Measurements from ENCODE around the gene MSRB3.

The MSRB3 gene

GRCh38 chr12:65492998-65493912, 214.8 kb downstream of the MSRB3 start:
- no peak overlapping the region for H2BK5ac ChIP-seq (ENCODE audit: low read length)
- H3K4ac ChIP-seq (ENCODE audit: low read length): no peak overlapping the region
- H4K8ac ChIP-seq (ENCODE audit: low read depth, low read length): no peak overlapping the region
- no peak overlapping the region for H2BK120ac ChIP-seq (ENCODE audit: low read depth, low read length)
- H3K79me1 ChIP-seq (ENCODE audit: low read depth, low read length): no peaks in the 10 kb centered on the region
- no peak overlapping the region for H3K23ac ChIP-seq (ENCODE audit: low read depth, low read length, poor library complexity)
- H3K18ac ChIP-seq (ENCODE audit: low read length): no peak overlapping the region
- peak overlapping the region; percentile 69 for H2AFZ ChIP-seq (ENCODE audit: low read length)
- no peaks in the 10 kb centered on the region for H3K9me3 ChIP-seq (replicated peaks in 1 of 2; ENCODE audit: control insufficient read depth in 2 of 2, insufficient read depth in 1 of 2, low read depth in 1 of 2, low read length in 2 of 2)
- H4K91ac ChIP-seq (ENCODE audit: low read depth, low read length, poor library complexity): no peak overlapping the region
- no peak overlapping the region for H3K4me2 ChIP-seq (ENCODE audit: insufficient read depth, low read length, poor library complexity, severe bottlenecking)
- H3K36me3 ChIP-seq (replicated peaks in 1 of 2; ENCODE audit: control insufficient read depth in 2 of 2, insufficient read depth in 2 of 2, low read length in 2 of 2): no peaks in the 10 kb centered on the region
- no peak overlapping the region for H3K4me3 ChIP-seq (ENCODE audit: low read length in 2 of 2)
- WGBS, 2 donors (ENCODE audit: extremely low coverage in 2 of 2, insufficient read length in 2 of 2, insufficient replicate concordance in 1 of 2): no CpG with 5 or more reads among the region's 1 CpG
- H2AK5ac ChIP-seq (ENCODE audit: low read depth, low read length): no peak overlapping the region
- no peak overlapping the region for H2BK15ac ChIP-seq (ENCODE audit: low read length)
- peaks cover 0 to 7% of the 10 kb centered on the region in 2 donors for H3K4me1 ChIP-seq (ENCODE audit: control insufficient read depth in 2 of 2, insufficient read depth in 1 of 2, low read depth in 1 of 2, low read length in 2 of 2)
- H3K27me3 ChIP-seq (ENCODE audit: control insufficient read depth in 3 of 3, insufficient read depth in 3 of 3, low read depth in 1 of 3, low read length in 3 of 3): peaks cover 0 to 2% (median 0%) of the 10 kb centered on the region in 3 experiments
- H3K27ac ChIP-seq (replicated peaks; ENCODE audit: low read length): no peak overlapping the region
- DNase-seq (ENCODE audit: low spot score): no peak
- H3K14ac ChIP-seq (ENCODE audit: low read length): no peak overlapping the region
- H2BK12ac ChIP-seq (ENCODE audit: low read length): no peak overlapping the region
- H3K9ac ChIP-seq (ENCODE audit: low read depth, low read length, poor library complexity): no peak overlapping the region

- H2AK5ac ChIP-seq (ENCODE audit: low read depth, low read length): no peak overlapping the region
- peaks cover 0 to 7% of the 10 kb centered on the region in 2 donors for H3K4me1 ChIP-seq (ENCODE audit: control insufficient read depth in 2 of 2, insufficient read depth in 1 of 2, low read depth in 1 of 2, low read length in 2 of 2)
- no peak overlapping the region for H3K14ac ChIP-seq (ENCODE audit: low read length)
- H3K27me3 ChIP-seq (ENCODE audit: control insufficient read depth in 3 of 3, insufficient read depth in 3 of 3, low read depth in 1 of 3, low read length in 3 of 3): peaks cover 0 to 2% (median 0%) of the 10 kb centered on the region in 3 experiments
- no peak overlapping the region for H3K18ac ChIP-seq (ENCODE audit: low read length)
- no peak overlapping the region for H4K8ac ChIP-seq (ENCODE audit: low read depth, low read length)
- no peak overlapping the region for H2BK12ac ChIP-seq (ENCODE audit: low read length)
- H3K4me2 ChIP-seq (ENCODE audit: insufficient read depth, low read length, poor library complexity, severe bottlenecking): no peak overlapping the region
- peak overlapping the region; percentile 69 for H2AFZ ChIP-seq (ENCODE audit: low read length)
- no peak overlapping the region for H4K91ac ChIP-seq (ENCODE audit: low read depth, low read length, poor library complexity)
- no peak overlapping the region for H2BK15ac ChIP-seq (ENCODE audit: low read length)
- no peak overlapping the region for H2BK120ac ChIP-seq (ENCODE audit: low read depth, low read length)
- H3K4ac ChIP-seq (ENCODE audit: low read length): no peak overlapping the region
- H2BK5ac ChIP-seq (ENCODE audit: low read length): no peak overlapping the region
- H3K36me3 ChIP-seq (replicated peaks in 1 of 2; ENCODE audit: control insufficient read depth in 2 of 2, insufficient read depth in 2 of 2, low read length in 2 of 2): no peaks in the 10 kb centered on the region
- H3K27ac ChIP-seq (replicated peaks; ENCODE audit: low read length): no peak overlapping the region
- no peak overlapping the region for H3K23ac ChIP-seq (ENCODE audit: low read depth, low read length, poor library complexity)
- DNase-seq (ENCODE audit: low spot score): no peak
- no CpG with 5 or more reads among the region's 1 CpG for whole genome bisulfite sequencing, 2 donors (ENCODE audit: extremely low coverage in 2 of 2, insufficient read length in 2 of 2, insufficient replicate concordance in 1 of 2)
- no peak overlapping the region for H3K9ac ChIP-seq (ENCODE audit: low read depth, low read length, poor library complexity)
- H3K4me3 ChIP-seq (ENCODE audit: low read length in 2 of 2): no peak overlapping the region
- H3K9me3 ChIP-seq (replicated peaks in 1 of 2; ENCODE audit: control insufficient read depth in 2 of 2, insufficient read depth in 1 of 2, low read depth in 1 of 2, low read length in 2 of 2): no peaks in the 10 kb centered on the region
- H3K79me1 ChIP-seq (ENCODE audit: low read depth, low read length): no peaks in the 10 kb centered on the region
These were observed 215.4 kb downstream of the MSRB3 start for GRCh38 chr12:65493913-65494245.

GRCh38 chr12:65494537-65494936, 216.1 kb downstream of the MSRB3 start:
- H3K9me3 ChIP-seq (replicated peaks in 1 of 2; ENCODE audit: control insufficient read depth in 2 of 2, insufficient read depth in 1 of 2, low read depth in 1 of 2, low read length in 2 of 2): no peaks in the 10 kb centered on the region
- H3K4me2 ChIP-seq (ENCODE audit: insufficient read depth, low read length, poor library complexity, severe bottlenecking): no peak overlapping the region
- H2BK12ac ChIP-seq (ENCODE audit: low read length): no peak overlapping the region
- no peak overlapping the region for H4K91ac ChIP-seq (ENCODE audit: low read depth, low read length, poor library complexity)
- WGBS, 2 donors (ENCODE audit: extremely low coverage in 2 of 2, insufficient read length in 2 of 2, insufficient replicate concordance in 1 of 2): no CpG with 5 or more reads among the region's 2 CpGs
- H3K79me1 ChIP-seq (ENCODE audit: low read depth, low read length): no peaks in the 10 kb centered on the region
- H3K14ac ChIP-seq (ENCODE audit: low read length): no peak overlapping the region
- H3K4me1 ChIP-seq (ENCODE audit: control insufficient read depth in 2 of 2, insufficient read depth in 1 of 2, low read depth in 1 of 2, low read length in 2 of 2): peaks cover 0 to 7% of the 10 kb centered on the region in 2 donors
- H3K27ac ChIP-seq (replicated peaks; ENCODE audit: low read length): no peak overlapping the region
- H3K9ac ChIP-seq (ENCODE audit: low read depth, low read length, poor library complexity): no peak overlapping the region
- peak overlapping the region; percentile 21 for H2AFZ ChIP-seq (ENCODE audit: low read length)
- no peak overlapping the region for H2BK15ac ChIP-seq (ENCODE audit: low read length)
- peaks cover 0 to 2% (median 0%) of the 10 kb centered on the region in 3 experiments for H3K27me3 ChIP-seq (ENCODE audit: control insufficient read depth in 3 of 3, insufficient read depth in 3 of 3, low read depth in 1 of 3, low read length in 3 of 3)
- H3K4me3 ChIP-seq (ENCODE audit: low read length in 2 of 2): no peak overlapping the region
- no peaks in the 10 kb centered on the region for H3K36me3 ChIP-seq (replicated peaks in 1 of 2; ENCODE audit: control insufficient read depth in 2 of 2, insufficient read depth in 2 of 2, low read length in 2 of 2)
- no peak overlapping the region for H2BK5ac ChIP-seq (ENCODE audit: low read length)
- DNase-seq (ENCODE audit: low spot score): no peak
- H3K18ac ChIP-seq (ENCODE audit: low read length): no peak overlapping the region
- H4K8ac ChIP-seq (ENCODE audit: low read depth, low read length): no peak overlapping the region
- no peak overlapping the region for H2AK5ac ChIP-seq (ENCODE audit: low read depth, low read length)
- H2BK120ac ChIP-seq (ENCODE audit: low read depth, low read length): no peak overlapping the region
- H3K4ac ChIP-seq (ENCODE audit: low read length): no peak overlapping the region
- H3K23ac ChIP-seq (ENCODE audit: low read depth, low read length, poor library complexity): no peak overlapping the region

GRCh38 chr12:65495233-65495632, 216.8 kb downstream of the MSRB3 start:
- Histone ChIP-seq H3K23ac (ENCODE audit: low read depth, low read length, poor library complexity) (no peak overlapping the region), H3K4me1 (ENCODE audit: control insufficient read depth in 2 of 2, insufficient read depth in 1 of 2, low read depth in 1 of 2, low read length in 2 of 2) (peaks cover 0 to 9% of the 10 kb centered on the region in 2 donors)

More at GRCh38 chr12:65495233-65495632, 216.8 kb downstream of the MSRB3 start:
- no peak for DNase-seq (ENCODE audit: low spot score)
- no peak overlapping the region for H2AFZ ChIP-seq (ENCODE audit: low read length)
- H3K79me1 ChIP-seq (ENCODE audit: low read depth, low read length): no peaks in the 10 kb centered on the region
- H3K9ac ChIP-seq (ENCODE audit: low read depth, low read length, poor library complexity): no peak overlapping the region
- no peaks in the 10 kb centered on the region for H3K36me3 ChIP-seq (replicated peaks in 1 of 2; ENCODE audit: control insufficient read depth in 2 of 2, insufficient read depth in 2 of 2, low read length in 2 of 2)
- no peak overlapping the region for H3K4ac ChIP-seq (ENCODE audit: low read length)
- H3K4me2 ChIP-seq (ENCODE audit: insufficient read depth, low read length, poor library complexity, severe bottlenecking): no peak overlapping the region
- no peak overlapping the region for H3K14ac ChIP-seq (ENCODE audit: low read length)
- peak overlapping the region; percentile 80 for H3K18ac ChIP-seq (ENCODE audit: low read length)
- peak overlapping the region; percentile 25 for H2BK12ac ChIP-seq (ENCODE audit: low read length)
- H2BK5ac ChIP-seq (ENCODE audit: low read length): no peak overlapping the region
- H2BK15ac ChIP-seq (ENCODE audit: low read length): no peak overlapping the region
- no peak overlapping the region for H2BK120ac ChIP-seq (ENCODE audit: low read depth, low read length)
- H4K8ac ChIP-seq (ENCODE audit: low read depth, low read length): no peak overlapping the region
- H3K9me3 ChIP-seq (replicated peaks in 1 of 2; ENCODE audit: control insufficient read depth in 2 of 2, insufficient read depth in 1 of 2, low read depth in 1 of 2, low read length in 2 of 2): no peaks in the 10 kb centered on the region
- H4K91ac ChIP-seq (ENCODE audit: low read depth, low read length, poor library complexity): no peak overlapping the region
- H3K4me3 ChIP-seq (ENCODE audit: low read length in 2 of 2): peak overlapping the region in 1 of 2 donors; percentile 21
- peaks cover 0 to 2% (median 0%) of the 10 kb centered on the region in 3 experiments for H3K27me3 ChIP-seq (ENCODE audit: control insufficient read depth in 3 of 3, insufficient read depth in 3 of 3, low read depth in 1 of 3, low read length in 3 of 3)
- WGBS, 2 donors (ENCODE audit: extremely low coverage in 2 of 2, insufficient read length in 2 of 2, insufficient replicate concordance in 1 of 2): no CpG with 5 or more reads among the region's 2 CpGs
- H2AK5ac ChIP-seq (ENCODE audit: low read depth, low read length): no peak overlapping the region
- H3K27ac ChIP-seq (replicated peaks; ENCODE audit: low read length): no peak overlapping the region

Data from neuronal stem cell (in vitro differentiated cells).